Activated effector memory CD4-positive, alpha-beta T cell treated with anti-CD3 and anti-CD28 coated beads, Interleukin-2, amount 50 U/mL, for 16 hours (primary cell): ENCODE results near the gene SMG6.

Experiments
- DNase-seq: peaks from one replicate; pipeline ENCODE4 v3.0.0-alpha.2; 2020

Gene SMG6

DNA sequence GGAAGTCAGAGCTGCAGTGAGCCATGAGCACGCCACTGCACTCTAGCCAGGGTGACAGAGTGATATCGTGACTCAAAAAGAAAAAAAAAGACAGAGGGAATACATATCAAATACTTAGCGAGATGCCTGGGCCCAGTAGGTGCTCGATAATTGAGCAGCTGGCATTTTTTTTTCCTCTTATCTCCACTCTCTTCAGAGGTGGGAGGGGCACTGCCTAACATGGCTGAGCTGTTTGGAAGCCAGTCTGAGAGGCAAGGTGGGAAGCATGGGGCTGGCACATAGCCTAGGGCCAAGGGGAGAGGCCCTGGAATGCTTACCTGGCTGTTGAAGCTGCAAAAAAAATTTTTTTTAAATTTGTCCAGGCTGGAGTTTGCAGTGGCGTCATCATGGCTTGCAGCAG is 210.2 kb downstream of the SMG6 start:
- no peak for DNase-seq

- no peak for DNase-seq
Observed at GRCh38 chr17:2092253-2092652, 211.3 kb downstream of the SMG6 start.

- DNase-seq: no peak
Observed at GRCh38 chr17:2090804-2091534, 212.6 kb downstream of the SMG6 start.

GRCh38 chr17:2090210-2090641 is 213.4 kb downstream of the SMG6 start:
- DNase-seq: no peak

DNA sequence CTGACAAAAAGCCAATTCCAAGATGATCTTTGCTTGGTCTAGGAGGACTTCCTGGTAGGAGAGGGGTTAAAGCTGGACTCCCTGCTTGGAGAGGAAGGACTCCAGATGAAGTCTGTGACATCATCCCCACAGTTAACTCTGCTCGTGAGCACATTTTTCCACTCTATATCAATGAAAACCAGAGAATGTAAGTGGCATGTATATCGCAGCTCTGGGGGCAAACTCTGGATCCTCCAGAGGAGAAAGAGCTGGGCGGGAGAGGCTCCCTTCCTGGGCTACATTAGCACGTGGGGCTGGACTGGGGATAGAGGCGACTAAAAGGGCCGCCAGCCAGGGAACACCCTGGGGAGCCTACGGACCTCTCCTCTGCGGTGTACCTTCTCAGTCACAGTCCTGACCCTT is 214.6 kb downstream of the SMG6 start:
- DNase-seq: no peak

GRCh38 chr17:2087597-2088211 is 215.9 kb downstream of the SMG6 start:
- DNase-seq: peak; percentile 81

- DNase-seq: no peak
Observed at GRCh38 chr17:2086306-2086705, 217.3 kb downstream of the SMG6 start.

GRCh38 chr17:2085648-2085949 is 218.0 kb downstream of the SMG6 start:
- no peak for DNase-seq

- no peak for DNase-seq
Observed at GRCh38 chr17:2084766-2085647, 218.6 kb downstream of the SMG6 start.

GRCh38 chr17:2084036-2084765 is 219.4 kb downstream of the SMG6 start:
- no peak for DNase-seq

DNA sequence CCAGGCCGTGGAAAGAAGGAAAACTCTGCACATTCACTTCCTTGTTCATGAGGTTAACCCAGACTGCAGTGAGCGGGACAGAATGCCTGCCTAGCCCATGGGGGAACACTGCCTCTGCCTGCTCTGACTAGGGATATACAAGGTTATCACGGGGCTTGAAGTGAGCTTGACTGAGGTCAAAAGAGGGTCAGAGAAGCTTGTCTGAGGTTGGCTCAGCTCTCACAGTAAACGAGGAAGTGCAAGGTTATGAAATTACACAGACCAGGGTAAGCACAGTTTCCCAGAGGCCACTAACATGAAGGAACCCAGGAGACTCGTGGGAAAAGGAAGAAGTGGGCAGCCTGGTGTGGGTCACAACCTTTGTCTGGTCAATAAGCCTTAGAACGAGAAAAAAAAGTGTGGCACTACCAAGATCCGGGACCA is 220.0 kb downstream of the SMG6 start:
- DNase-seq: no peak

DNA sequence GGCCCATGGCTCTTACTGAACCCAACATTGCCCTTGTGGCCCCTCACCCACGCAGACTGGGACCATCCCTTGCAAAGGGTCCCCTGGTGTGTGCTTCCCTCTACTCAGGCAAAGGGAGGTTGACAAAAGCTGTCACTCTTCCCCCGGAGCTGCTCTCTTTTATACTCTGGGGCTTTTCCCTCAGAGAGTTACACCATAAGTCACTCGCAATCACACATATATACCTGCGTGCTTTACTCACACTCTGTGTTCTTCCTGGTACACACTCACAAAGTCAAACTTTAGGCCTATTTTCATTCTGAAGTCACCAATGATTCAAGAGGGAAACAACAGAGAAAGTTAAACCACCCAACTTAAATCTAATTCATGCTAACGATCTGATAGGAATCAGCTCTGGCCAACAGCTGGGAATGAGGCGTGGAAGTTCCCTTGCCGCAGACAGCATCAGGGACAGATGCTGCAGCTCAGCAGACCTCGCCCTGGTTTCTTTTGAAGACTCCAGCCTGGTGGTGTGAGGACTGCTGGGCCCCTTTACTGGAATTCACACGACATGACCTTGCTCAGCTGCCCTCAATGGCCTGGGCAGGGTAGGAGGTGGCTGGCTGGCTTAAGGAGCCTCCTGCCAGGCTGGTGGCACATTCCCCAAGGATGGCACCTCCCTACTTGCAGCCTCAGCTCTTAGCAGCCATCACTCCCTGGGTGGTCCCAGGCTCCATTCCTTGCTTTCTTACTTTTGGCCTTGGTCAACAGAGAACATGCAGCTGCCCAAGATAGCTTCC is 221.4 kb downstream of the SMG6 start:
- no peak for DNase-seq

DNA sequence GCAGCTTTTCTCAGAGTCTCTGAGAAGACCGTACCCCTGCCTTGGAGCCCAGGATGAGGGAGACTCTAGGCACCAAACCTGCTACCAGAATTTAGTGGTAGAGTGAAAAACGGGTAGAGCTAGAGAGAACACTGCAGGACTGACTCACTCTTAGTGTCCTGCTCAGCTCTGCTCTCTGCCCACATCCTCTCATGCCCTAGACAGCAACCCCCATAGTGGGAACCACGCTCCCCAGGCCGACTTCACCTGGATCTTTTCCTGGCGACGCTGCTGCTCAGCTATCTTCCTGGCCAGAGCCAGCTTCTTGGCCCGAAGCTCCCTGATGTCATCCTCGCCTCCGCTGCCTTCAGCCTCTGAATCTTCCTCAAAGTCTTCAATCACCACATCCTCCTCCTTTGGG is 222.0 kb downstream of the SMG6 start:
- no peak for DNase-seq

- no peak for DNase-seq
Observed at GRCh38 chr17:2077040-2077439, 226.5 kb downstream of the SMG6 start.

- DNase-seq: no peak
Observed at GRCh38 chr17:2076087-2076984, 227.2 kb downstream of the SMG6 start.

DNA sequence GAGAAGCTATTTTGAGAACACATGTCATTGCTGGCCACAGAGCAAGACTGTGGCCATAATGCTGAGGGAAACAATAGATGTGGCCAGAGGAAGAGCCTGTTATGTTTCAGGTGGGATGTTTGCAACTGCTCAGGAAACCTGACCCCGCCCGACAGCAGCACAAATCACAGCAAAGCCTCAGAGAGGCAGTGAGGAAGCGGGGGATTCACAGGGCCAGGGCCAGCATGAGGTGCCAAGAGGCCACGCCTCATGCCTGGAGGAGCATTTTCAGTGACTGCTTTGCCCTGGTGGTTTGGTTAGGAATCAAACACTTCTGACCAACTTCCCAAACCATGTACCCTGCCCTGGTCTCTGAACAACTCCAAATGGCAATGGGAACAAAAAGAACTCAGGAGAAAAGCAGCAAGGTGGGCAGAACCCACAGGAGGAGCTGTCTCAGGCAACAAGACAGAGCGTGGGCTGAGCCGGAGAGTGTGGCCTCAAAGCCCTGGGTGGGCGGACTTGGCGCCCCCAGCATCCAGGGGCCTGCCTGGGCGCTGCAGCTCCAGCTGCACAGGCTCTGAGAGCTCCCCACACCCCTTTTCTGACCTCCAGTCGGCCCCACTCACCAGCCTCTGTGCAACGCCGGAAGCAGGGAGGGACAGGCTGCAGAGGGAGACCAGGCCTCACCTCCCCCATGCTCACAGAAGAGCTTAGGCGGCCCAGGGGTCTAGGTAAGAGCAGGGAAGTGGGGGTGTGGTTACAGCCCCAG is 228.1 kb downstream of the SMG6 start:
- no peak for DNase-seq

DNA sequence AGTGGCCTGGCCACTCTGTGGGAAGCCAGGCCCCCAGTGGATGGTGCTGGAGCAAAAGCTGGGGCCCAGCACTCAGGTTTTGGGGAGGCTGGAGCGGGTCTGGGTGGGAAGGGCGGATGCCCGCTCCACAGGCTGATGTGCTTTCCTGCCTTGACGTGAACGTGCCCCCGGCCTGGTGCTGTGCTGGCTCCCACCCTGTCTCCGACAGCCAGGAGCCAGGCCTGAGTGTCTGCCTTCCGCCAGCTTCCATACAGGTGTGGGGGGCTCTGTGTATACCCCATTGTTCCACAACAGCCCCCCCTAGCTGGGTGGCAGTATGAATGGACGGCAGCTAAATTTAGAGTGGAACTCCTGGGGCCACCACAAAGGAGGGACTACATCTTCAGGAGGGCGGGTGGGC is 228.7 kb downstream of the SMG6 start:
- DNase-seq: no peak

- no peak for DNase-seq
Observed at GRCh38 chr17:2071455-2072281, 231.9 kb downstream of the SMG6 start.

GRCh38 chr17:2071024-2071385 is 232.6 kb downstream of the SMG6 start:
- no peak for DNase-seq
